GM06990 (cell line): ENCODE results near the gene PDE5A.

Source experiments
- DNase-seq: peaks from one replicate; pipeline ENCODE4 v3.0.0-alpha.2; 2011; ENCODE audit not compliant: insufficient read length; ENCODE audit errors: extremely low read depth
- H3K27me3 ChIP-seq: replicated peaks from 2 replicates; pipeline ENCODE4 v1.6.0; 2011; ENCODE audit warnings: low read length; ENCODE audit not compliant: control insufficient read depth, insufficient read depth
- H3K36me3 ChIP-seq: 2 replicates; pipeline ENCODE4 v1.5.1; 2011; ENCODE audit warnings: low read length; ENCODE audit not compliant: control insufficient read depth, insufficient read depth
- H3K4me3 ChIP-seq: replicated peaks from 2 replicates; pipeline ENCODE4 v1.5.1; 2011; ENCODE audit warnings: low read depth, mild to moderate bottlenecking, control low read depth, low read length
- TF ChIP-seq, protein P1 (sequence below): IDR thresholded peaks from 2 replicates; pipeline ENCODE4 v1.5.1; 2011; ENCODE audit warnings: low read length, control low read depth, mild to moderate bottlenecking, inconsistent platforms; ENCODE audit not compliant: insufficient read depth, poor library complexity, severe bottlenecking

PDE5A gene

DNA sequence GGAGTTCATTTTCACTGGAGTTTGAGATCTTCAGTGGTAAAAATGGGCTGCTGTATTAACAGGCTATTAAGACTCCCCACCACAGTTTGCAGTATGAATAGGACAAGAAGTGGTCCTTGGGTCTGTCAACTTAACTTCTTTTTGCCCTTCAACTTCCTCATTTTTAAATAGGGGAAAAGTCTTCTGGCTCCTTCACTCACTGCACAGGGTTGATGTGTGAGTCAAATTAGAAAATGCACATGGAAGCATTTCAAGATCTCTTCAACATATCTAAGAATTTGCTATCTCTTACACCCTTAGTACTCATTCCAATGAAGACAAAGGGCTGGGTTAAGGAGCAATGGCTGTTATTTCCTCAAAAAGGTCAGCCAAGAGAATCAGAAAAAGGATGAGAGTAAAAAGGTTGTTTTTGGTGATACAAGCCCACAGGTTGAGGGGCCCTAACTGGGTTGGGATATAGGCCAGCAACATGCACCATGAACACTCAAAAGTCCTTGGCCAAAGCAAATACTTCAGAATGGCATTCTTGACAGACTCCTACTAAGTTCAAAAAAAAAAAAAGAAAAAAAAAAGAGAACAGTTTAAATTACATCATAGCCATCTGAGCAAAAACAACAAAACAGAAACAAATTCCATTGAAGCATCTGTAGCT, 13.4 kb downstream of the PDE5A start:
- Histone ChIP-seq H3K36me3 (no peaks in the 10 kb centered on the region), H3K27me3 (no peaks in the 10 kb centered on the region), H3K4me3 (no peak overlapping the region)
- DNase-seq, result no peak
- TF ChIP-seq, protein P1, sequence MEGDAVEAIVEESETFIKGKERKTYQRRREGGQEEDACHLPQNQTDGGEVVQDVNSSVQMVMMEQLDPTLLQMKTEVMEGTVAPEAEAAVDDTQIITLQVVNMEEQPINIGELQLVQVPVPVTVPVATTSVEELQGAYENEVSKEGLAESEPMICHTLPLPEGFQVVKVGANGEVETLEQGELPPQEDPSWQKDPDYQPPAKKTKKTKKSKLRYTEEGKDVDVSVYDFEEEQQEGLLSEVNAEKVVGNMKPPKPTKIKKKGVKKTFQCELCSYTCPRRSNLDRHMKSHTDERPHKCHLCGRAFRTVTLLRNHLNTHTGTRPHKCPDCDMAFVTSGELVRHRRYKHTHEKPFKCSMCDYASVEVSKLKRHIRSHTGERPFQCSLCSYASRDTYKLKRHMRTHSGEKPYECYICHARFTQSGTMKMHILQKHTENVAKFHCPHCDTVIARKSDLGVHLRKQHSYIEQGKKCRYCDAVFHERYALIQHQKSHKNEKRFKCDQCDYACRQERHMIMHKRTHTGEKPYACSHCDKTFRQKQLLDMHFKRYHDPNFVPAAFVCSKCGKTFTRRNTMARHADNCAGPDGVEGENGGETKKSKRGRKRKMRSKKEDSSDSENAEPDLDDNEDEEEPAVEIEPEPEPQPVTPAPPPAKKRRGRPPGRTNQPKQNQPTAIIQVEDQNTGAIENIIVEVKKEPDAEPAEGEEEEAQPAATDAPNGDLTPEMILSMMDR, result no peak

DNA sequence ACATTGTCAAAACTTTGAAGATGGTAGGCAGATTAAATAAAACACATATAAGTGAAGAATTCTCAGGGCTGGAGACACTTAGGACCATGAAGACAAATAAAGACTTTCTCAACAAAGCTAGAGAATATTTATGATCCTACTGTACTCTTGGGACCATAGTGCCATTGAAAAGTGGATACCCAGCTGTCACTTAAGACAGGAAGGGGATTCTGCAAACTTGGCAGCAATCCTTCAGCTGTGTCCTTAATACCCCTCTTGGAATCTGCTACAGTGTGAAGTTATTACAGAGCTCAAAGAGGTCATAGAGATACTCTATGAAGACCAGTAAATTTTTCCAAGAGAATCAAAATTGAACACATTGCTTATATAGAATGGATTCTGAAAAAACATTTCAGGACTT, 24.3 kb downstream of the PDE5A start:
- H3K27me3 ChIP-seq, result peaks cover 1% of the 10 kb centered on the region; the same call in 1 of the 2 replicates
- TF ChIP-seq, protein P1, result no peak
- no peaks in the 10 kb centered on the region for H3K36me3 ChIP-seq
- DNase-seq, result no peak
- no peak overlapping the region for H3K4me3 ChIP-seq

DNA sequence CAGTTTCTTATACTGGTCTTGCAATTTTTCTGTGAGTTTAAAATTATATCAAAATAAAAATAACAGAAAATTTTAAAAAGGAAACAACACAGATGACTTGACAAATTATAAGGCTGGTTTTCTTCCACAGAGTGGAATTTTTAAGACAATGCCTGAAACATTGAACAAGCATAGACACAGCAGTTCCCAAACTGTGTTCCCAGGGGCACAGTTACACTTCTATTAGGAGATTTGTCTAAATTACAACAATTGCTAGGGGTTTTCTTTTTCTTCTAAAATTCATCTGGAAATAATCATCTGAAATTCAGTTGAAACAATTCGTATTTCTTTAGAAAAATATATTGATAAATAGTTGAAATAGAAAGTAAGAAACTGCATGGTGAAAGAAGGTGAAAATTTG, 26.2 kb downstream of the PDE5A start:
- TF ChIP-seq, protein P1, result no peak
- Histone ChIP-seq H3K4me3 (no peak overlapping the region), H3K36me3 (no peaks in the 10 kb centered on the region), H3K27me3 (peaks cover 1% of the 10 kb centered on the region; the same call in 1 of the 2 replicates)
- no peak for DNase-seq

DNA sequence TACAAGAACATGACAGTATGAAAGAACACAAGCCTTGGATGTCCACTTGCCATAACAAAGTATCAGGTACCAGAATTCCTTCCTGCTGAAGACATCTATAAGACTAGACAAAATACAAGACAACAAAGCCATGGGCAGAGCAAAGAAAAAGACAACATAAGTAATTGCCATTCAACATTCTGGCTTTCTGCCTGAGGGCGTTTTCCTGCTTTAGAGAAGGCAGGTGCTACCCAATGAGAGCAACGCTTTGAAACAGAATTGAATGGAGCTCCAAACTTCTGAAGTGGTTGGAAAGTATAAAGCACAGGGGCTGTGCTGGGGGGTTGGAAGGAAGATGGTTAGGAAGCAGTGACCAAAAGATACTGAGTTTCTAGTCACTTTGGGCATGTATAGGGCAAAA, 30.1 kb downstream of the PDE5A start:
- no peaks in the 10 kb centered on the region for H3K27me3 ChIP-seq
- no peaks in the 10 kb centered on the region for H3K36me3 ChIP-seq
- TF ChIP-seq, protein P1, result no peak
- H3K4me3 ChIP-seq, result no peak overlapping the region
- DNase-seq, result no peak

DNA sequence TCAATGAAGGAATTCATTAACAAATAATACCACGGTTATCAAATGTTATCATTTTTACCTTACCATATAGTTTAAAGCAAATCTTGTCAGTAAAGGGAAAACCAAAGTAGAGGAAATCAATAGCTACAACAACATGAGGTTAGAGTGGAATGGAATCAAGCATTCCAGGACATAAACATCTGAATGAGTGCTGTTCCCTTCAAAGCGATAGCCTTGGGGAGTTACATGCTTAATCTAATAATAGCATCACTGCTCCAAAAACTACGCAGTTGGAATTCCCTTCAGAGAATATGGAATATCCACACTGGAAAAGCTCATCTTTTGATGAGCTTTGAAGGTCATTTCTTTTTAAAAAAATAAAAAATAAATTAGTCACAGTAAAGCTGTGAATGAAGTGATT, 31.2 kb downstream of the PDE5A start:
- TF ChIP-seq, protein P1, result no peak

DNA sequence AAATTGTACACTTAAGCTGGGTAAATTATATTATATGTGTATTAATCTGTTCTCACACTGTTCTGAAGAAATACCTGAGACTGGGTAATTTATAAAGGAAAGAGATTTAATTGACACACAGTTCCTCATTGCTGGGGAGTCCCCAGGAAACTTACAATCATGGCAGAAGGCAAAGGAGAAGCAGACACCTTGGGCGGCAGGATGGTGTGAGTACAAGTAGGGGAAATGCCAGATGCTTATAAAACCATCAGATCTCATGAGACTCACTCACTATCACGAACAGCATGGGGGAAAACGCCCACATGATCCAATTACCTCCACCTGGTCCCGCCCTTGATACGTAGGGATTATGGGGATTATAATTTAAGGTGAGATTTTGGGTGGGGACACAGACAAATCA, 34.9 kb downstream of the PDE5A start:
- no peak for DNase-seq

More for the DNA sequence above, 31.2 kb downstream of the PDE5A start:
- no peaks in the 10 kb centered on the region for H3K27me3 ChIP-seq
- DNase-seq, result no peak
- no peaks in the 10 kb centered on the region for H3K36me3 ChIP-seq
- no peak overlapping the region for H3K4me3 ChIP-seq

More for the DNA sequence above, 34.9 kb downstream of the PDE5A start:
- TF ChIP-seq, protein P1, result no peak
- no peaks in the 10 kb centered on the region for H3K27me3 ChIP-seq
- H3K4me3 ChIP-seq, result no peak overlapping the region
- no peaks in the 10 kb centered on the region for H3K36me3 ChIP-seq
